HG02798 (cell line): ENCODE results near the gene GTPBP6.

Source experiments
- ATAC-seq: cut with Tn5 transposase; IDR thresholded peaks from one replicate; pipeline ENCODE4 v1.9.1; 2021; ENCODE audit warnings: mild to moderate bottlenecking; ENCODE audit not compliant: unreplicated experiment, poor library complexity

GTPBP6 gene, protein sequence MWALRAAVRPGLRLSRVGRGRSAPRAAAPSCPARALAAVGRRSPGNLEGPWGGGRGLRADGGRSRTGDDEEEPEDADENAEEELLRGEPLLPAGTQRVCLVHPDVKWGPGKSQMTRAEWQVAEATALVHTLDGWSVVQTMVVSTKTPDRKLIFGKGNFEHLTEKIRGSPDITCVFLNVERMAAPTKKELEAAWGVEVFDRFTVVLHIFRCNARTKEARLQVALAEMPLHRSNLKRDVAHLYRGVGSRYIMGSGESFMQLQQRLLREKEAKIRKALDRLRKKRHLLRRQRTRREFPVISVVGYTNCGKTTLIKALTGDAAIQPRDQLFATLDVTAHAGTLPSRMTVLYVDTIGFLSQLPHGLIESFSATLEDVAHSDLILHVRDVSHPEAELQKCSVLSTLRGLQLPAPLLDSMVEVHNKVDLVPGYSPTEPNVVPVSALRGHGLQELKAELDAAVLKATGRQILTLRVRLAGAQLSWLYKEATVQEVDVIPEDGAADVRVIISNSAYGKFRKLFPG

DNA sequence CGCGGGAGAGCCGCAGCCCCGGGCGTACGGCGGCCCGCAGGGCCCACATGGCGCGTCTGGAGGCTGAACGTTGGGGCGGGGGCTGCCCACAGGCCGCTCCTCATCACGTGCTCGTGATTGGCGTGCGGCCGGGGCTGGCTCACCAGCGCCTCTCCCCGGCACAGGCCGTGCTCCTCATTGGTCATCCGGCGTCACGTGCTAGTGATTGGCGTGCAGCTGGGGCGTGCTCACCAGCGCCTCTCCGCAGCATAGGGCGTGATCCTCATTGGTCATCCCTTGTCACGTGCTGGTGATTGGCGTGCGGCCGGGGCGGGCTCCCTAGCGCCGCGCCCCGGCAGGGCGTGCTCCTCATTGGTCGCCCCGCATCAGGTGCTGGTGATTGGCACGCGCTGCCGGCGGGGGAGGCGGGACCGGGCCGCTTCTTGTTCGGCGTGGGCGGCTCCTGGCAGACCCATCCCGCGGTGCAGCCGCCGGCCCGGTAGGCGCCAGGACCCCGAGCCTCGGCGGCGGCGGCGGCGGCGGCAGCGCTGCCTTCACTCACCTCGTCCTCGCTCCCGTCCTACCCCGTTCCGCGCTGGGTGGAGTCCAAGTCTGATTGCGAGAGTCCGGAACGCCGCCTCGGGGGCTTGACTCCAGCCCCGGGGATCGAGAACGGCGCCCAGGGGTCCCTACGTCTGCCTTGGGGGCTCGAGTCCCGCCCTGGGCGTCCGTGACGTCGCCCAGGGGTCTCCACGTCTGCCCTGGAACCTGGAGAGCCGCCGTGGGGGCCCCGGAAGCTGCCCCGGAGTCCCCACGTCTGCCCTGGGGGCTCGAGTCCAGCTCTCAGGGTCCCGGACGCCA is at the start of gene GTPBP6:
Gene GTPBP6 (minus strand): TSS at position 58 of the 840 bp plus-strand sequence. CDS start 9 bp downstream, at position 49.
- peak; percentile 85 for ATAC-seq

DNA sequence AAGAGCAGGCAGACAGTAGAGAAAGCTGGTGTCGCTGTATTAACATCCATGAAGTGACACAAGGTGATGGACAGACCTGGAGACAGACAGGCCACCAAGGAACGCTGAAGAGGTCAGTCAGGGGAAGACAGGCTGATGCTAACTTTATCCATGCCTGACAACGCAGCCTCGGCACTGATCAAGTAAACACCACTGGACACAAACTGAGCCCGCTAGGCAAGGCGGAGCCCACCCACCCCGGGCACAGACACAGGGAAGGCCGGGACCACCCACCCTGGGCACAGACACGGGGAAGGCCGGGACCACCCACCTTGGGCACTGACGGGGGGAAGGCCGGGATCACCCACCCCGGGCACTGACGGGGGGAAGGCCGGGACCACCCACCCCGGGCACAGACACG is 49.3 kb upstream of the GTPBP6 start:
- ATAC-seq: no peak

DNA sequence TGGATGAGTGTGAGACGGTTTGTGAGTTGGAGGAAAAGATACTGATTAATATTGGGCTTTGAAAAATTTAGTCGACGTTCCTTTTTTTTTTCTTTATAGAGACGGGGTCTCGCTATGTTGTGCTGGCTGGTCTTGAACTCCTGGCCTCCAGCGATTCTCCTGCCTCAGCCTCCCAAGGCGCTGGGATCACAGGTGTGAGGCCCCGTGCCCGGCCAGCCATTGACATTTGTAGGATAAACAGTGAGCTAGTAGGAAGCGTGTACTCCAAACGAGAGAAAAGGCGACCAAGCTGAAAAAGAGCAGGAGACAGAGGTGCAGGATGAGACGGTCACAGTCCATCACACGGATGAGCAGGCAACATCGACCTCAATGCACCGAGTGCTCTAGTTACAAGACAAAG is 48.8 kb upstream of the GTPBP6 start:
- no peak for ATAC-seq

DNA sequence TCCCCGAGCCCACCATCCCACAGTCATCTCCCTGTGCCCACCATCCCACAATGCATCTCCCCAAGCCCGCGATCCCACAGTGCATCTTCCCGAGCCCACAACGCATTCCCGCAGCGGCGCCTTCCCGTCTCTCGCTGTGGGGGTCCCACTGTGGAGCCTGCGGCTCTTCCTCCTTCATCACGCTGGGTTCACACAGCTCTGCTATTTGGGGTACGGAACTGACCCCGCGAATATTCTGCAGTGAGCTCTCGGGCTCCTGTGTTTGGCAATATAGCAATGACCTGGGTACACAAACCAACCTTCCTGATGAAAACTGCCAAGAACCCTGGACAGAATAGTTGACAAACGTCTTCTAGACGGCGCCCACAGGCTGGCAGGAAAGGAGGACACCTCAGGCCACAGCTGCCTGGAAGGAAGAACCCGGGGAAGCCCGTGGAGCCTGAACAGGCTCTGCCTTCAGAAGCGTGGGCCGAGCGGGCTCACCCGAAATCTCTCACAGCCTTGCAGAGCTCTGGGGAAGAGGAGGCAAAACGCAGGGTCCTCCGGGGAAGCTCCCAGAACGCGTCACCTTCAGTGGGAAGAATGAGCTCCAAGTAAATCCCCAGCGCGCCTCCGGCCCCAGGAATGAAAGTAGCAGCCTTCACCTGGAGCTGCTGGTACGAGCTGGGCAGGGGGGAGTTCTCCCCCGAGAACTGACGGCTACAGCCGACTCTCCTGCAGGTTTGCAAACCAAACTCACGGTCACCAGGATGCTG is 45.2 kb upstream of the GTPBP6 start:
- ATAC-seq: no peak

DNA sequence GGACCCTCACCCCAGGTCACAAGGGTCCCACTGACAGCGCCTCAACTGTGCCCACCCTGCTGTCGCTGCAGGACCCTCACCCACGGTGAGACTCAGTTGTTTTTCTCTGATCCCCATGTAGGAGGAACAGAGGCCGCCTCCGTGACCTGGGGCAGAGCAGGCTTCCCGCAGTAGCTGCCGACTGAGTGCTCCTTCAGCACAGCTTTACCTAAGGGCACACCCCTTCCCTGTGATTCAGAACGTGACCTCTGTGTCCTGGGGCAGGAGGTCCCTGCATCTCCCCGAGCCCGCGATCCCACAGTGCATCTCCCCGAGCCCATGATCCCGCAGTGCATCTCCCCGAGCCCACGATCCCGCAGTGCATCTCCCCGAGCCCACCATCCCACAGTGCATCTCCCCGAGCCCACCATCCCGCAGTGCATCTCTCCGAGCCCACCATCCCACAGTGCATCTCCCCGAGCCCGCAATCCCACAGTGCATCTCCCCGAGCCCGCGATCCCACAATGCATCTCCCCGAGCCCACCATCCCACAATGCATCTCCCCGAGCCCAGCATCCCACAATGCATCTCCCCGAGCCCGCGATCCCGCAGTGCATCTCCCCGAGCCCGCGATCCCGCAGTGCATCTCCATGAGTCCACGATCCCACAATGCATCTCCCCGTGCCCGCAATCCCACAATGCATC is 44.5 kb upstream of the GTPBP6 start:
- ATAC-seq: no peak

DNA sequence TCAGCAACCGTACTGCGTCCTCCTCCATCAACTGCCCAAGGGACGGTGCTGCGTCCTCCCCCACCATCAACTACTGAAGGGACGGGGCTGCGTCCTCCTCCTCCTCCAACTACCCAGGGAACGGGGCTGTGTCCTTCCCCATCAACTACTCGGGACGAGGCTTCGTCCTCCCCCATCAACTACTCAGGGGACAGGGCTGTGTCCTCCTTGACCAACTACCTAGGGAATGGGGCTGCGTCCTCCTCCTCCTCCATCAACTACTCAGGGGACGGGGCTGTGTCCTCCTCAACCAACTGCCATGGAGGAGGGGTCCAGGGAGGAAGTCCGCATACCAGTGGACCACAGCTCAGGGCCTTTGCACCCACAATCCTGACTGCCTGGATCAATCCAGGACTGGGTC is 43.8 kb upstream of the GTPBP6 start:
- ATAC-seq: no peak

DNA sequence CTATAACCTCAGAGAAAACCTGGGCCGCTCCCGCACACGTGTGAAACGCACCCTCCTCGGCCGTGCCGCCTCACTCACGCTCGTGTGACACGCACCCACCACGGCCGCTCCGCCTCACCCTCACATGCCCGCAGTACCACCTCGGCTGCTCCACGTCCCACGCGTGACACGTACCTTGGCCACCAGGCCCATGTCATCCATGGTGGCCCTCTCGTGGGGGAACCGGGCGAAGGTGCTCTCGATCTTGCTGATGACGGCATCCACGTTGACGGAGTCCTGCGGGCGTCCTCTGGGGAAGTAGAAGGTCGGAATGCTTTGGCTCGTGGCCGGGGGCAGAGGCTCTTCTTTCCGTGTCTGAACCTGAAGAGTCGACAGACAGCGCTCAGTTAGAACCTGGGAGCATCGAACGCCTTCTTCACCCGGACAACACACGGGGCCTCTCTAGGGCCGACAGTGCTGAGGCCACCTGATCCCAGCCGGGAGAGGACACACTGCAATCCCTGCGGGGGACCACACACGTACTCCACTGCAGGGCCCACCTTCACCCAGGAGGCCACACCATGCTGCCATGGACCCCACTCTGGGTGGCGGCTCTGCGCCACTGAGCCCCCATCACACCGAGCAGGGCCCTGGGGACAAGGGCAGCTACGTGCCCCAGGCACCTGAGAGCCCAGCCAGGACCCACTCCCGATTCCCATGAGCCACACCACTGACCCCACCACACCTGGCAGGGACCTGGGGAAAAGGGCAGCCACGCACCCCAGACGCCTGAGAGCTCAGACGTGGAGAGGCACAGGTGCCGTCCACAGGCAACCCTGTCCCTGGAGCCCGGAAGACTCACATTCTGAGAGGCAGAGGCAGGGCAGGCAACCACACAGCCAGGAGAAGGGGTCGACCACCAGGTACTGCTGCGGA is 42.9 kb upstream of the GTPBP6 start:
- ATAC-seq: no peak

DNA sequence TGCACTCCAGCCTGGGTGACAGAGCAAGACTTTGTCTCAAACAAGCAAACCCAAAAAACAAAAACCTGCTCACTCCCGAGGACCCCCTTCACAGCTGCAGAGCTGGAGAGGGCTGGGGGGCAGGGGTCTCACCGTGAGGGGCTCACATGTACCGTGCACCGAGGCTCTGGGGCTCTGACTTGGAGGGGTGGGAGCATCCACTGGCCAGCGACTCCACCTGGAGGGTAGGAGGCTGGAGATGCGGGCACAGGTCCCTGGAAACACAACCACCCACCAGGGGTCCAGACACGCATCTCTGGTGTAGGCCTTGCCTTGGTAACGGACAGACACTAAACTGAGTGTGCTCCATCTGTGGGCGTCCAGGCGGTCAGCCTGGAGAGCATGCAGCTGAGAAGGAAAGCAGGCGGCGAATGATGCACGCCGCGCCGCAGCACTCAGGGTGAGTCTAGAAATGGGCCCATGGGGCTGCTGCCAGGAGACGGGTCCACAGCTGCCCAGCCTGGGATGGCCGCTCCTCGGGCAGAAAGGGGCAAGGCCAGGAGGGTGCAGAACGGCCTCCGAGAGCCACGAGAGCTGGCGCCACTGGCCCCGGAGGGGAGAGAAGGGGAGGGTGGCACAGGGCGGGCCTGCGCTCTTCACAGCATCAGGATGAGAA is 42.0 kb upstream of the GTPBP6 start:
- no peak for ATAC-seq

DNA sequence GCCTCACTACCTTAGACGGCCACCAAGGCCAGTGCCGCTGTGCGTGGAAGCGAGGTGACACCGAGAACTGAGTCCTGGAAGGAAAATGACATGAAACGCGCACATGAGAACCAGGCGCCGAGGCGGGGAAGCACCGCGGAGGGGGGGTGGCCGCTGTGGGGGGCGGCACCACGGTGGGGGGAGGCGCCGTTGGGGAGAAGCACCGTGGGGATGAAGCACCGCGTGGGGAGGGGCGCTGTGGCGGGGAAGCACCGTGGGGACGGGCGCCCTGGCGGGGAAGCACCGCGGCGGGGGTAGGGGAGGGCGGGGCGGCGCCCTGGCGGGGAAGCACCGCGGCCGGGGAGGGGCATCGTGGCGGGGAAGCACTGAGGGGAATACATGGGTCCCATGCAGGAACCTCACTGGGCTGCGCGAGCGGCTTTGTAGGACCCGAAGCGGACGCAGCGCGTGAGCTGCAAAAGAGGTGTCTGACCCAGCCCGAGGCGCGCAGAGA is 40.1 kb upstream of the GTPBP6 start:
- no peak for ATAC-seq

DNA sequence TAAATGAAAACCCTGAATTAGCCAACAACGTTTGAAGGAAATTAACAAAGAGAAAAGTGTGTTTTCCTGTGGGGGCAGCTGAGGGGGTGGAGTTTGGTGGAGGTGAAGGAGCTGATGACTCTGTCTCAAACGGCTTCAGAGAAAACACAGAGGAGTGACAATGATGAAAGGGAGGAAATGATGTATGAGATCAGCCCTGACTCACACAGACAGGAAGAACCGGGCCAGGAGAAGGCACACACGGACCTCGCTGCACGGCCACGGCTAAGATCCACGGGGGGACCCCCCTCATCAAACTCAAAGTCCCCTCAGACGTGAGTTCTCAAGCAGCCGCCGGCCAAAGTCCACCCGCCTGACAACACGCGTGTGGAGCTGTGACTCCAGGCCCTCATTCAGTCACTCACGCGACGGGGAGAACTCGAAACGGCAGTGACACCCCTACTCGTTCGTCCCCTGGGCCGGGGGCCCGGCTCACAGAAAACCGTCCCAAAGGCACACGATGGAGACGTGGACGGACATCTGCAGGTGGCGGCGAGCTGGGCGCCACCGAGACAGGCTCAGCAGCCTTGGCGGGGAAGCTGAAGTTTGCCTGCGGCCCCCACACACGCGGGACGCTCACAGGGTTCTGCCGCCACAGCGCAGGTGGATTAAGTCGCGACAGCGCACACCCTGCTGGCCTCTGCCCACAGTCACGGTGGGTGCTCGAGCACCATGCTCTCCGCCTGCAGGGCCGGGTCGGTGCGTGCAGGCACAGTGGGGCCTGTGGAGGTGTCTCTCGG is 39.3 kb upstream of the GTPBP6 start:
- no peak for ATAC-seq

DNA sequence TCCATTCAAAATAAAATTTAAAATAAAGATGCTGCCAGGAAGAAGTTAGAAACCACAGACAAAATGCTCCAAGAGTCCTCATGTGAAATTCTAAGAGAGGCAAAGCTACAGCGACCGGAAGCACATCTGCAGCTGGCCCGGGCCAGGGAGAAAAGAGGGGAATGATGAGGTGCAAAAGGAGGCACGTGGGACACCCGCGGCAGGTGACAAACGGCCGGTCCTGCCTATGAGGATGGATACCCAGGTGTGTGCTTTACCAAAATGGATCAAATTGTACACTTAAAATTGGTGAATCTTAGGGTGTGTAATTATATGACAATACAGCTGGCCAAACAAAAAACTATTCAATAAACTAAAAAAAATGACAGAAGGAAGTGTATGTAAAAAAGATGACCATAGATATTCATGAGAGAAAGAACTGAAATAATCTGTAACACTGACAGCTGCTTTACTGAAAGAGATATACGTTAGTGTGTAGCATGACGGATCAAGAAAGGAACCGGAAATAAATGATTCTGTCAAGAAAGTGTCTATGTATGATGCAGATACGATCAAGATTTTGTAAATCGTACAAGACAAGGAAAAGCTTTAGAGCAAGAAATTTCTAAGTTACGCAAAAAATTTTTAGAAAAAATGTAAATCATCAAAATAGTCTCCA is 38.6 kb upstream of the GTPBP6 start:
- ATAC-seq: no peak

DNA sequence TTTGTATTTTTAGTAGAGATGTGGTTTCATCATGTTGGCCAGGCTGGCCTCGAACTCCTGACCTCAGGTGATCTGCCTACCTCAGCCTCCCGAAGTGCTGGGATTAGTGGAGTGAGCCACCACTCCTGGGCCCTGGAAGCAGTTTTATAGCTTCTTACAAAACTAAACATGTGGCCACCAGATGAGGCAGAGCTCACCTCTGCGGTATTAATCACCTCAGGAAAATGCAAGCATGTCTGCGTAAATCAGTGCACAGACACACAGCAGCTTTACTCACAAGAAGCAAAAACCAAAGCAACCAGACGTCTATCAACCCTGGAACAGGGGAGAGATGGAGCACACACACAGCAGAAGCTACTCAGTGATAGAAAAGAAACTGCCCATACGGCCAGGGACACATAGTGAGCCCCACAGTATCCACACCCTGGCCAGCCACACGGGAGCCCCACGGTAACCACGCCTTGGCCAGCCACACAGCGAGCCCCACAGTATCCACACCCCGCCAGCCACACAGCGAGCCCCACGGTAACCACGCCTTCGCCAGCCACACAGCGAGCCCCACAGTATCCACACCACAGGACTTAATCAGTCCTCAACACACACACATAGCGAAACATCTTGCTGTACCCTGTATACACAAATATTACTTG is 37.9 kb upstream of the GTPBP6 start:
- ATAC-seq: no peak

DNA sequence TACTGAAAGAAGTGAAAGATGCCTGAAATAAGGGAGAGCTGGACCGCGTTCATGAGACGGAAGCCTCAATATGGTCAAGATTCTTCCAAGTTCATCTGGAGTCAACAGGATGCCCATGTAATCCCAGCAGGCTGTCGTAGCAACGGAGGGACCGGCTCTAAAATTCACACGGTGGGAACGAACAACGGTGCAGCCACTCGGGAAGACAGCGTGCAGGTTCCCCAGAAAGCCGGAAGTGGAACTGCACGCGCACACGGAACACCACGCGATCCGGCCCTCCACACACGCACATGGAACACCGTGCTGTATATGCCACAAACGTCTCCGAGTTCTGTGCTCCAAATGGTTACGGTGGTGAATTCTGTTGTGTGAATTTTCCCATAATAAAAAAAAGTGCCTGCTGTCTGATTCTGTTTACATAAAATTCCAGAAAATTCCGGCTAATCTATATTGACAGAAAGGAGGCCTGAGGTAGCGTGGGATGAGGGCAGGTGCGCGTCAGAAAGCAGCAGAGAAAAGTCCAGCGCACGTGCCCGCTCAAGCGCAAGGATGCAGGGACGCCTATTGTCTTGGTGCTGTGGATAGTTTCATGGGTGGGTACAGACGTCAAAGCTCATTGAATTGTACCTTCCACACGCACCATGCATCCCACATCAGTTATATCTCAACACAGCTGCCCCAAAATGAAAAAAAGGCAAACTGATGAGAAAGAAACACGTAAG is 36.9 kb upstream of the GTPBP6 start:
- no peak for ATAC-seq

DNA sequence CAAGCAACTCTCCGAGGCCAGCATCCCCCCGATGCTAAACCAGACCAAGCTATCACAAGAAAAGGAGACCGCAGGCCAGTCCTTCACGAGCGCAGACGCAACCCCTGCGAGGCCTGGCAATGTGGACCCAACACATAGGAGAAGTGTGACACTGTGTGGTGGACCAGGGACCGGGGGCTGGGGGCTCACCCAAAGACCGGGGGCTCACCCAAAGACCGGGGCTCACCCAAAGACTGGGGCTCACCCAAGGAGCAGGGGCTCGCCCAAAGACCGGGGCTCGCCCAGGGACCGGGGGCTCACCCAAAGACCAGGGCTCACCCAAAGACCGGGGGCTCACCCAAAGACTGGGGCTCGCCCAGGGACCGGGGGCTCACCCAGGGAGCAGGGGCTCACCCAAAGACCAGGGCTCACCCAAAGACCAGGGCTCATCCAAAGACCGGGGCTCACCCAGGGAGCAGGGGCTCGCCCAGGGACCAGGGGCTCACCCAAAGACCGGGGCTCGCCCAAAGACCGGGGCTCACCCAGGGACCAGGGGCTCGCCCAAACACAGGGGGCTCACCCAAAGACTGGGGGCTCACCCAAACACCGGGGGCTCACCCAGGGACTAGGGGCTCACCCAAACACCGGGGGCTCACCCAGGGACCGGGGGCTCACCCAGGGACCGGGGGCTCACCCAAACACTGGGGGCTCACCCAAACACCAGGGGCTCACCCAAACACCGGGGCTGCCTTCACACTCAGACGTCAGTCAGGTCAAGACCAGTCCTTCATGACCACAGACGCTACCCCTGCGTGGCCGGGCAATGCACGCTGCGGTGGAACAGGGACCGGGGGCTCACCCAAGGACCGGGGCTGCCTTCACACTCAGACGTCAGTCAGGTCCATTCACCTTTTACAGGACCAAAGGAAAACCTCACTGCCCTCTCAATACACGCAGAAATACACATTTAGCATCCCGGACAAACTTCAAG is 35.3 kb upstream of the GTPBP6 start:
- no peak for ATAC-seq
